ENCODE results near the gene MRTFA.

GRCh38 chr22:40544758-40545157, 91.8 kb downstream of the MRTFA start:
- TF ChIP-seq POLR2AphosphoS5 (IDR thresholded peaks at IDR 0.05) (no peak), CTCF (IDR thresholded peaks at IDR 0.05) (no peak), POLR2A (IDR thresholded peaks at IDR 0.05) (no peak)

Measured in prostate gland (tissue), 2 donors.